NCI-H2196 treated with DMSO at 0.1 percent for 48 hours (cell line): Measurements from ENCODE around the gene PLXNC1.

Experiments used
- DNase-seq: peaks from one replicate; lab custom pipeline; 2025; ENCODE audit not compliant: unreplicated experiment; lab: John Stamatoyannopoulos, UW

Gene PLXNC1

DNA sequence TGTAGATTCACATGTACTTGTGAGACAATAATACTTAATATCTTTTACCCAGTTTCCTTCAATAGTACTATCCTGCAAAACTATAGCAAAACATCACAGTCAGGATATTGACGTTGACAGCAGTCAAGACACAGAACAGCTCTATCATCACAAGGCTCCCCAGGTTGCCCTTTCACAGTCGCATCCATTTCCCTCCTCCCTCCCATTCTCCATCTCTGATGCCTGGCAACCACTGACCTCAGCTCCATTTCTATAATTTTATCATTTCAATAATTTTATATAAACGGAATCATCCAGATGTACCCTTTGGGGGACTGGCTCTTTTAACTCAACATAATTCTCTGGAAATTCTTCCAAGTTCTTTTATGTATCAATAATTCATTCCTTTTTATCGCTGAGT is 81.5 kb downstream of the PLXNC1 start:
- no peak for DNase-seq

DNA sequence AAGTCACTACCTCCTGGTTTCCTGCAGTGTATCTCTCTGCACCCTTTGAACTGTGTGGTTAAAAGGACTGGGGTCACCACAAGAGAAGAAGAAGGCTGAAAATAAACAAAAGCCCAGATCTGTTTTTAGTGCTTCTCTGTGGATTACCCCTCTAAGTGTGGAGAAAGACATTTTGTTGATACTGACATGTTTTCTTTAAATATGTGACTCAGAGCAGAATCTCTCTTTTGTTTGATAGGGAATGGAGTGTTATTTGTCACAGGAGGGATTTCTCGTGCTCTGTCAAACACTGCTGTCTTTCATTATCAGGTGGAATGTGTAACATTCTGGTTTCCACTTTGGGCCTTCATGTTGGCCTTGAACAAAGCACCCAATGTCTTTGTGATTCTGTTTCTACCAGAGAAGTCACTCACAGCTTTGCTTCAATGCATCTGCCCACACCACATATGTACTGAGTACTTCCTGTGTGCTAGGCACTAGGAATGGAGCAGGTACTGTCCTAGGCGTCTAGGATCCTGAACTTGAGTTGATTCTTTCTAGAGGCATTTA is 82.1 kb downstream of the PLXNC1 start:
- DNase-seq = no peak

DNA sequence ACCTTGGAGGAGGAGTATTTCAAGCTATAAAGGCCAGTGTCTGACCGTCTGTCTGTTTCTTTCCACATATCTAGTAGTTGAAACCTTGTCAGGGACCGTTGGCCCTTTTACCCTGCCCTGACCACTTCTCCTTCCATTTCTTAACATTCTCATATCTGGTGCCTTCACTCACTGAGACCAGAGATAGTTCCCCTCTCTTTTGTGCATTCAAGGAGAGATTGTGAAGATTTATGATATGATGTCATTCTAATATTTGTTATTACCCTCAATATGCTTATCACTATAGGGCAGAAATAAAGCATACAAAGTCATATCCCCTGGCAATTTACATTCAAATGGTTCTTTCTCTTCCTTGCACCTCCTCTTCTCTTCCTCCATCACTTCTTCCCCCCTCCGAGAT is 83.3 kb downstream of the PLXNC1 start:
- DNase-seq = no peak

DNA sequence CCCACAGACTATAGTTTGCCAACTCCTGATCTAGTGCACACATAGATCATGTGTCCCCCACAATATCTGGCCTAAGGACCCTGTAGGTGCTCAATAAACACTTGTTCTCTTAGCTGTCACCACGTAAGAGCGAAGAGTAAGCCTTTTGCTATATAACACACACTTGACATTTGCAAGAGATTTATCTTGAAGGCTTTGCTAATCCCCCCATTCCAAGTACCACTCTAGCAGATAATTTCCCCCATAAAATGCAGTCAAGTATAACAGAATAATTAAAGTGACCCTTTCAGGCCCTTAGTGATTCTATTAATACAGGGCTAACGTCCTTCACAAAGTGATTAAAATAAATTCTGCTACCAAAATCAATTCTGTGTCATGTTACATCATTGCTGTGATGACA is 87.5 kb downstream of the PLXNC1 start:
- no peak for DNase-seq

DNA sequence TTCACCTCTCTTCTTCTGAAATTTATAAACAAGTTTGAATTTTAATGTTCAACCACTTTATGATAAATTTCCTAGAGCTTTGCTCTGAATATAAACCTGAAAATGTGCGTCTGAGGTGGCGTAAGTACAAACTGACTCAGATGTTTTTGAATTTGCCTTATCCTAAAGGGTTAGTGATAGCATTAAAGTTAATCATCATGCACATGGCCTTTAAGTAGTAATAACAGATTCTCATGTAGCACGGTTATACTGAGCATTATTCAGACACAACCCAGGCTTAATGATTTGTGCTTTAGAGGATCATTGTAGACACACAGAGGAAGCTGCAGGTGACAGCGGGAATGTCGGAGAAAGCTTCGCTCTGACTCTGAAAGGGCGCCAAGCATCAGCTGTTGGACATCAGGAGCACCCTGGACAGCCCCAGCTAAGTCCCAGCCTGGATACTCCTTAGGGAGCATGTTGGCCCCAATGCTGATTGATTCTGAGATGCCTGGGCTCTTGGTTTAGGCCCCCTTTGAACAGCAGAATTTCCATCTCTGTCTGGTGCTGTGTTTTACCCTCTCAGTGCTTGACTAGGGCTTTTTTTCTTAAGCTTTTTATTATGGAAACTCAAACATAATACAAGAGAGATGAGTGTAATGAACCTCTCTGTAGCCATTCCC is 91.1 kb downstream of the PLXNC1 start:
- DNase-seq = no peak

DNA sequence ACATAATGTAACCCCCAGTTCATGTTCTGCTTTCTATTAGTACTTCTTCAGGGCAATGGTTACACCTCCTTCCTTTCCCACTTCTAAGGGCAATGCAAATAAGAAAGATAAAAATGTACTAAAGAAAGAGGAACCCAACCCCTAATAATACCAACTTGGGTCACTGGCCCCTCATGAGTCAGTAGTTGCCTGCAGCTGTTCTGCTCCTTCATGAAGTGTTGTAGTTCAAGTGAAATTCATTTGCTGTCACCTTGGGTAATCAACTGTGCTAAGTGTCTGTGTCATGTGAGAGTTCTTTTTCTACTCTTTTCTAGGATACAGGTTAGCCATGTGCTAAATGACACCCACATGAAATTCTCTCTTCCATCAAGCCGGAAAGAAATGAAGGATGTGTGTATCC is 91.8 kb downstream of the PLXNC1 start:
- DNase-seq = no peak

DNA sequence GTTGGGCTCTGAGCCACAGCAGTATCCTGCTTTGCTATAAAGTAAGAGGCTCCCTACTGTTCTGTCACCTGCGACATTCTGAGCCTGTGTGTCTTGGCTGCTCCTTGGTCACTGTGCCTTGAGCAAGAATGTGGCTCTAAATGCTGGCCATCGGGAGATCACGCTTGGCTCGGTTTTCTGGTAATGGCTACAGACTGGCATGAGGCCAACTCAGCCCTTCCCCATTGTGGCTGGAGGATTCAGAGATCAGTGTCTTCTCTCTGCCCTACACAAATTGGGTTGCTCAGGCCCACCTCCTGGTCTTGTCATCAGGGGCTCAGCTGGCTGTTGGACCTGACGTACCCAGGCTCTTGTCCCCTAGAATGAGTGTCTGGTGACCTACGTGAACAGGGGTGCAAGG is 94.5 kb downstream of the PLXNC1 start:
- no peak for DNase-seq

DNA sequence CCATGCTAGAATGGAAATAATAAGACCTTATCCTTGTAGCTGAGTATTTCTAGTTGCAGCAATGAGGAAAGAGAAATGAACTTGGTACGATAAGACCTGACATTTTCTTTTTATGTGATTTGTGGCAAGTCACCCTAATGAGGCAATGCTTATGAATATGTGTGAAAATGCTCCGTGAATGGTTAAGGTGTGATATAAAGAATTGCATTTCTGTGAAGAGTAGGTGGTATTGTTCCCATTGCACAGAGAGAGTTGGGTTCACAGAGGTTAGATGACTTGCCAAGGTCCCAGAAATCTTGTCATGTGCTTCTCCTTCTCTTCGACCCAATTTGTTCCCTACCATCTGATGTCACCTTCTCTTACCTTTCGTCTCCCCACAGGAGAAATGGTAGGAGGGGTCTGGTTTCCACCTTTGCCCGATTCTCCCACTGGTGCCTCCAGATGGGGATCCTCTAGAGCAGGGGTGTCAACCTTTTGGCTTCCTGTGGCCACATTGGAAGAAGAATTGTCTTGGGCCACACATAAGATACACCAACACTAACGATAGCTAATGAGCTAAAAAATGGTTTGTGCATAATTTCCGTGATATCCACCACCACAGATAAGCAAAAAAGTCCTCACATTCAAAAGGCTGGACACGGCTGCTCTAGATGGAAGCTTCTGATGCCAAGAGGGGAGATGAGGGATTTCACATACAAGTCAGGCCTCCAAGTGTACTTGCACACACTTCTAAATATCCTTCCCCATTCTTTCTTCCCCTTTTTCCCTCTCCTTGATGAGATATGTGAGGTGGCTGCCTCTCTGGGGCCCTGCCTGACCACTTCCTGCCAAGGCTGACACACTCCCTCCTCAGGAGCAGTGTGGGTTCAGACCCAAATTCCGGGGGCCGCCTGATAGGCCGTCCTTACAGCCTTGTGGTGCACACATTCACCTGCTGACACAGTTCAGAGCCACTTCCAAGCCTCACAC is 96.1 kb downstream of the PLXNC1 start:
- no peak for DNase-seq

DNA sequence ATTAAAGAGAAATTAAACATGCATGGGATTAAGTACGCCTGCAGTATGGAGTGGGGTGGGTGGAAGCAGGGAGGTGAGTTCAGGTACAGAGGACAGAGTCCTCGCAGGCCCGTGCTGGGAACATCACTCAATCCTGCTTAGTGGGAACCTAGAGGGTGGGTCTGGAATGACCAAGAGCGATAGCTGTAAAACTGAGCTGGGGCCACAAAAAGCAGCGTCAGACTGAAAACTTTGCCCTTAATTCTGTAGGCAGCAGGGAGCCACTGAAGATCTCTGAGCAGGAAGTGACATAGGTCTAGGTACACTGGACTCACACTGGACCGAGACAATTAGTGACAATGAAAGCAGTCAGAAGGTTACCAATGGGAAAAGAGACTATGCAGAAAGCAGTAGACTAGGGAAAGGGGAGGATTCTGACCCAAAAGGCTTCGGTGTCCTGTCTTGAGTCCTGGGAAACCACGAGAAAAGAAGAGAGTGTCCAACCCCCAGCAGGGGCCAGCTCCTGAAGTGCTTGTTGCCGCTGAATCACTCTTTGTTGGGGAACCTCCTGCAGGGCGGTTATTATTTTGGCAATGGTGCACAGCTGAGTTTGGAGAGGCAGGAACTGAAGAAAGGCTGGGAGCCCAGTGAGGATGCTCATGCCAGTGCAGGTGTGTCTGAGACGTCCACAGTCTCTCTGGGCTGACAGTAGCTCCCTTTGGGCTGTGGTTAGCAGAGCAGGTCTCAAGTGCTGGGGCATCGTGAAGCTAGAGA is 97.4 kb downstream of the PLXNC1 start:
- no peak for DNase-seq

DNA sequence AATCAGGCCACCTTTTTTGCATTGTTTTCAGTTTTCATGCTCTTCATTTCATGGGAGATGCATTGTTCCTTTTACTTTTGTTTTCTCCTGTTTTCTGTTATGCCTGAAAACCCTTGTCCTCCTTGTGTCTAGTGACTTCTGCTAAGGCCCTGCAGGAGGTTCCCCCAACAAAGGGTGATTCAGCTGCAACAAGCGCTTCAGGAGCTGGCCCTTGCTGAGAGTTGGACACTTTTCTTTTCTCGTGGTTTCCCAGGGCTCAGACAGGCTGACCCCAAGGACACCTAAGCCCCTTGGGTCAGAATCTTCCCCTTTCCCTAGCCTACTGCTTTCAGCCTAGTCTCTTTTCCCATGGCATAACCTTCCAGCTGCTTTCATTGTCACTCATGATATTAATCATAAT is 98.9 kb downstream of the PLXNC1 start:
- DNase-seq = no peak

DNA sequence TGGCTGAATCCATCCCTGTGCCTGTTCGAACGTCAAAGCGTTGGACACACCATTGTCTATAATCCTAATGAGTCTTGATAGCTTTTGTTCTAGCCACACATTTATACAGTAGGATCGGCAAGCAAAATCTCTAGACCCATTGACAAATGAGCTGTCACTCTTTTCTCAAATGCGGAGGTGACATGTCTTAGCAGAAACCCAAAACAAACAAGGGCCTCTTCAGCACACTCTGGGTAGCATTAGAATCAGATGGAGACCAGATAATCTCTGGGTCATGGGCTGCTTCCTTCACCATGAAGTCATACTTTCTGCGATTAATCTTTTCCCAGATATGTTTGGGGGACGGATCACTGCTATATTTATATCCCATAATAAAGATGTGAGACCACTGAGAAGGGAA is 100.2 kb downstream of the PLXNC1 start:
- no peak for DNase-seq

DNA sequence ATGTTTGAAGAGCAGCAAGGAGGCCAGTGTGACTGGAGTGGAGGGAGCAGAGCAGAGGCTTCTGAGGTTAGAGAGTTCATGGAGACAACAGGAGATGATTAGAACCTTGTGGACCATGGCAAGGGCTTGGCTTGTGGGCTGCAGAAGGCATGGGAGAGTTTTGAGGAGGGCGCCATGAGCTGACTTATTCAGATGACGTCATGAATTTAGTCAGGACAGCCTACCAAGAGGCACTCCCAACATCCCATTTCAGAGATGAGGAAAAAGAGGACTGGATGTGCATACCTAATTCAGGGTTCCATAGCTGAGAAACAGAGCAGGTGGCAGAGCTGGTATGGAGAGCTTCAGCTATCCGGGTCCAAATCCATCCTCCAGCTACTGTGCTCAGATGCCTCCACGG is 101.8 kb downstream of the PLXNC1 start:
- DNase-seq = no peak

DNA sequence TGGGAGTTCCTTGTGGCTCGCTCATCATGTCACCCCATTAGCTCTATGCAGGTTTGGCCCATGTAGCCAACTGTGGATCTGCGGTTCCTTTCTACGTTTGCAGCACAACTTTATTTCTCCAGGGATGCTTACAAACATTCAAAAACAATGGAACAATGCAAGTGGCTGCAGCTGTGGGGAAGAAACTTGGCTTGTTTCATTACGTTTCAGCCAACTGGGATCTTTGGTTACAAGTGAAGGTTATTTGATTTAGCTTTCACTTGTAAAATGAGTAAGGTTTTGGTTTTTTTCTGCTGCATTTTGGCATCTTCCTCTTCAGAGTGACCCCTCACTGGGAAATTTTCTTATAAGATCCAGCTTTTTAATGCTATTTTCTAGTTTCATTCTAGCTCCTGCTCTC is 105.9 kb downstream of the PLXNC1 start:
- DNase-seq = no peak

DNA sequence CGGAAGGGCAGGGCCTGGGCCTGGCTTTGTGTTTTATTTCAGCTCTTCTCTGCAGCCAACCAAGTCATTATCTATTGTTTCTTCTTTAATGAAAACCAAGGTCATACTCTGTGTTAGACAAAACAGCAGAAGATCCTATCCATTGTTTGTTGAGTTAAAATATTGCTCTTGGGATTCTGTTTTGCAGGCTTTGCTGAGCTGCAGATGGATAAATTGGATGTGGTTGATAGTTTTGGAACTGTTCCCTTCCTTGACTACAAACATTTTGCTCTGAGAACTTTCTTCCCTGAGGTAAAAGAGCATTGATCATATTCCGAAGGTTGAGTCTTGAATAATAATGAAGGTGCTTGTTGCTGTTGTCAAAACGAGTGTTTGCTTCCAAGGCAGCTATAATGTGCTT is 106.6 kb downstream of the PLXNC1 start:
- no peak for DNase-seq

DNA sequence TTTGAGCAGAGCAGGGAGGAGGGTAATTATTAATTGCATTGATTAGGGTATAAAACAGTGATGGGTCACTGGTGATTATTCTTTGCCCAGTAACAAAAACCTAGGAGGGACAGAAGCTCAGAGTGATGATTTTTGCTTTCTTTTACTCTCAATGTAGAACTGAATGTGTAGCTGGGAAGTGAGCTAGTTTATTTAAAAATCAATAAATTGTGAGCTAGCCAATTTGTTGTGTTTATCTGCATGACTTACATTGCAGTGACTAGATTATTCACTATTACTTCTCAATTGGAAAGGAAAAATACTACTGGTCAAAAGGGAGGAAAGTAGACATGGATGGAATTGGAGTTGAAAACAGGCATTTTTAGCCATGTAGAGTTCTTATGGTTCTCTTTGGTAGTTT is 107.1 kb downstream of the PLXNC1 start:
- DNase-seq = no peak

DNA sequence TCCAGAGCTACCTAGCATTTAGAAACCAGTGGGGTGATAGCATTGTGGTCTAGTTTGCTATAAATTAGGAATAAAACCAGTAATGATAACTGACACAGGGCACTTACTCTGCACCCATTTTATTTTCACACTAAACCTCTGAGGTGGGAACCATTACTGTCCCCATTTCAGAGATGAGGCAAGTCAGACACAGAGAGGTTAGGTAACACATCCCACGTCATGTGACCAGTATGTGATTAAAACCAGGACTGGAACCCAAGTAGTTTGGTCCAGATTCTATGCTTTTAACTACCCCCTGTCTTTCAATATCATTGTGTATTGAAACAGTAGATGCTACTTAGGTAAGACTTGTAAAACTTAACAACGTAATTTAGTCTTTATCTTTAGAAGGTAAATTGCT is 110.2 kb downstream of the PLXNC1 start:
- DNase-seq = no peak

DNA sequence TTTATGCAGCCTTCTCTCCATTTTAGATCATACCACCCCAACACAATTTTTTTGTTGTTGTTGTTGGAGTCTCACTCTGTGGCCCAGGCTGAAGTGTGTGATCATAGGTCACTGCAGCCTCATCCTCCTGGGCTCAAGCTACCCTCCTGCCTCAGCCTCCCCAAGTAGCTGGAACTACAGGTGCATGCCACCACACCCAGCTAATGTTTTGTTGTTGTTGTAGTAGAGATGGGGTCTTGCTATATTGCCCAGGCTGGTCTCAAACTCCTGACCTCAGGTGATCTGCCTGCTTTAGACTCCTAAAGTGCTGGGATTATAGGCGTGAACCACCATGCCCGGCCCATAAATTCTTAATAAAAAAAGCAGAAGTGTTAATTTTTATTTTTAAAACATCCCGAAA is 111.6 kb downstream of the PLXNC1 start:
- no peak for DNase-seq

DNA sequence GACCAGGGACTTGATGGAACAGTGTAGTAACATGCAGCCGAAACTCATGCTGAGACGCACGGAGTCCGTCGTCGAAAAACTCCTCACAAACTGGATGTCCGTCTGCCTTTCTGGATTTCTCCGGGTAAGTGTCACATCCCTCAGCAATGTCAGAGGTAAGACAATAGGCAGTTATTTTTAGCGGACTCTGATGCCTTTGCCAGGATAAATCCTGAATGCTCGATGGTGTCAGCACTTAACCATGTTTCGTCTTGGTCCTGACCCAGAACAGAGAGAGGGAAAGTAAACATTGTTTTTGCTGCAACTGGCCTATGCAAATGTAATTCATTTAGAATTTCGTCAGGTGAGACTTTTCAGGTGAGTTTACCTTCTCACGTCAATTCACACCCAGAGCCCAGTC is 112.3 kb downstream of the PLXNC1 start:
- DNase-seq = no peak

DNA sequence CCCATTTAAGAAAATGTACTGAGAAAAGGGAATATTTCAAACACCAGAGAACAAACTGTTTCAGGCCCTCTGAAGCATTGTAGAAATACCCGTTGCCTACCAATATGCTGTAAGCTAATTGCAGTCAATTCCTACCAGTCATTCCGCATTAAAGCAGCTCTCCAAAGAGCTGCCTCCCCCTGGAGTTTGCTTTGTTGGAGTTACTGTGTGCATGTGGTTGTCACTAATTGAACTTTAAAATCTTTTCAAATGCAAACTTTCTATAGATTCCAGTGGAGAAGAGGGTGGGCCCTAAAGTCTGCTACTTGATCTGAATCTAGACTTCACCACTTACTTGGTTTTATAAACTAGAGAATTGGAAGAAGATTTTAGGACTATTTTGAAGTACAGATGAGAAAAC is 112.7 kb downstream of the PLXNC1 start:
- no peak for DNase-seq

DNA sequence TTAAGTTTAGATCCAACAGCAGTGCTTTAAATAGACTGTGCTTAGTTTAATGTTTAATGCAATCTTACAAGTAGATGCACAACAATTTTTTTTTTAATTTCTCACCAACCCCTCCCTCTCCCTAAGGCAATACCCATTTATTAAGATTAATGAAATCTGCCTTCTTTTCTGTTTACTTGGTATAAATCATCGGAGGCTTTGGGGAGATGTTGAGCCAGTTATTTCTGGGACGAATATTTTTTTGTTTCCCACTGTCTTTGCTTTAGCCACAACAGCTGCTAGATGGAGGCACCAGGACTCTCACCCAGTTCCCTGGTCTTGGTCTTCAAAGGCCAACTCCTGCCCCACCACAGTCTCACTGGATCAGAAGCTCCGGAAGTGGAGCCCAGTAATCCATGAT is 113.4 kb downstream of the PLXNC1 start:
- no peak for DNase-seq

DNA sequence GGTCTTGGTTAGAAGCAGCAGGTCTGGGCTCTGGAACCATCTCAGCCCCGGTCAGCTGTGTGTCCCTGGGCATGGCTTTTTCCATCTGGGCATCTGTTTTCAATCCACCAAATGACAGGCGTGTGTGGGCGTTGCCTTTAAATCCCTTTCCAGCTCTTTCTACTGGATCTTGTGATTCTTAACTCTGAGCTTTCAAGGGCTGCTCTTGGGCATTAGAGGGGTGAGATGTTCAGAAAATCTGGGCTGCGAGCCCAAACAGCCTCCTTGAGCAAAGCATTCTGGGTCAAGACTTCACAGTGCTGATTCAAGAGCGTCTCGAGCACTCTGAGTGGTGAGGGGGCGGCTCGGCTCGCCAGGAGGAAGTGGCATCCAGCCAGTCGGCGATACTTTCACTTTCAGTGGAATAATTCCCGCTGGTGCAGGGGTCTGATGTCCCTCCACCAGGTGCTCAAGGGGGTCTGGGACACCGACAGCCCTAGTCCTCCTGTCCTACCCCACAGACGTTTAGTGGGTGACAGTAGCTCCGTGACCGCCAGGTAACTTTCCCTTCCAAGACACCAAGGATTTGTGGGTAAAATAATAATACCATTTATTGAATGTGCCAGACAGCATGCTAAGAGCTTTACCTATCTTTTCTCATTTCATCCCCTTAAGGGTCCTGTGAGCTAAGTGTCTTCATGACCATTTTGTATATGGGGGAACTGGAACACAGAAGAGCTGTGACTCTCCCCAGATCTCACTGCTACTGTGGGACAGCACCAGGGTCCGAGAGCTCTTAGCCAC is 114.0 kb downstream of the PLXNC1 start:
- DNase-seq = peak; percentile 40
